NCI-H2196 treated with DMSO at 0.1 percent for 48 hours (cell line): ENCODE results near the gene DGKI.
"Not testable (repeated sequence)": the region's sequence is repeated elsewhere in the genome, so short reads cannot be mapped to it uniquely, and the experiment has no call there.

Source experiments
- DNase-seq: peaks from one replicate; lab custom pipeline; 2025; ENCODE audit not compliant: unreplicated experiment; lab: John Stamatoyannopoulos, UW

DGKI gene

GRCh38 chr7:137836541-137836940 lies 10.2 kb downstream of the DGKI start:
- DNase-seq: no peak

- no peak for DNase-seq
Measured at GRCh38 chr7:137836113-137836509, 10.7 kb downstream of the DGKI start.

GRCh38 chr7:137835486-137836112 lies 11.2 kb downstream of the DGKI start:
- no peak for DNase-seq

- no peak for DNase-seq
Measured at GRCh38 chr7:137834552-137834951, 12.2 kb downstream of the DGKI start.

- not testable (repeated sequence) for DNase-seq
Measured at GRCh38 chr7:137832990-137833389, 13.8 kb downstream of the DGKI start.

GRCh38 chr7:137832382-137832781 lies 14.4 kb downstream of the DGKI start:
- no peak for DNase-seq

- not testable (repeated sequence) for DNase-seq
Measured at GRCh38 chr7:137831555-137831954, 15.2 kb downstream of the DGKI start.

- no peak for DNase-seq
Measured at GRCh38 chr7:137829337-137829992, 17.3 kb downstream of the DGKI start.

GRCh38 chr7:137828456-137828855 lies 18.3 kb downstream of the DGKI start:
- no peak for DNase-seq

- no peak for DNase-seq
Measured at GRCh38 chr7:137825489-137825888, 21.3 kb downstream of the DGKI start.

- DNase-seq: no peak
Measured at GRCh38 chr7:137820677-137821420, 25.9 kb downstream of the DGKI start.

GRCh38 chr7:137820156-137820555 lies 26.6 kb downstream of the DGKI start:
- no peak for DNase-seq

- no peak for DNase-seq
Measured at GRCh38 chr7:137818036-137818435, 28.7 kb downstream of the DGKI start.

- no peak for DNase-seq
Measured at GRCh38 chr7:137816696-137817320, 30.0 kb downstream of the DGKI start.

- no peak for DNase-seq
Measured at GRCh38 chr7:137813541-137813940, 33.2 kb downstream of the DGKI start.

- no peak for DNase-seq
Measured at GRCh38 chr7:137810248-137810647, 36.5 kb downstream of the DGKI start.

GRCh38 chr7:137804836-137805235 lies 41.9 kb downstream of the DGKI start:
- DNase-seq: no peak

GRCh38 chr7:137801491-137801890 lies 45.3 kb downstream of the DGKI start:
- no peak for DNase-seq

- no peak for DNase-seq
Measured at GRCh38 chr7:137801003-137801402, 45.8 kb downstream of the DGKI start.

- DNase-seq: no peak
Measured at GRCh38 chr7:137798073-137798763, 48.6 kb downstream of the DGKI start.

GRCh38 chr7:137795211-137795610 lies 51.6 kb downstream of the DGKI start:
- no peak for DNase-seq
